ENCODE measurements around the gene BTBD6. TPM values are rescaled to one million over a fixed set of nuclear protein-coding genes. Genes with fewer than 3 reads are reported as not detected.

BTBD6 gene
- total RNA-seq, 1 experiment from 2014 or later, result 9.0 TPM

- ChIA-PET CTCF (no interaction called here), POLR2A (ENCODE audit: unreplicated experiment) (no interaction called here)
- Histone ChIP-seq H3K4me2 (no peak overlapping the region), H3K9me3 (ENCODE audit: insufficient read depth, low read depth) (no peaks in the 10 kb centered on the region), H3K27me3 (ENCODE audit: insufficient read depth, low read depth) (no peaks in the 10 kb centered on the region), H3K27ac (no peak overlapping the region), H3K9me2 (ENCODE audit: insufficient read depth) (no peaks in the 10 kb centered on the region), H3K4me1 (replicated peaks; ENCODE audit: insufficient read depth) (peaks cover 7% of the 10 kb centered on the region; the same call in 1 of the 2 replicates), H3F3A (ENCODE audit: insufficient read depth, low read depth) (no peaks in the 10 kb centered on the region), H4K20me1 (ENCODE audit: insufficient read depth) (no peaks in the 10 kb centered on the region), H3K36me3 (ENCODE audit: low read depth) (no peaks in the 10 kb centered on the region; the same call in 1 of the 2 replicates), H3K79me2 (ENCODE audit: low read depth) (no peaks in the 10 kb centered on the region; the same call in 1 of the 2 replicates), H3K4me3 (no peak overlapping the region), H2AFZ (no peak overlapping the region)
- no TSS peak for BruUV-seq (replicated peaks)
- intact Hi-C loops (cut with micrococcal nuclease; ENCODE audit: unreplicated experiment), result no loop called here
- DNase-seq, result no peak
- TF ChIP-seq EZH2 (IDR thresholded peaks at IDR 0.05; ENCODE audit: low read depth), result no peak
- no peak for TF ChIP-seq CTCF (conservative IDR thresholded peaks at IDR 0.05)
Observed at GRCh38 chr14:105223770-105224544, 24.4 kb upstream of the BTBD6 start.

- BruUV-seq (replicated peaks), result no TSS peak
- Histone ChIP-seq H3K4me3 (no peak overlapping the region), H2AFZ (no peak overlapping the region), H3K36me3 (ENCODE audit: low read depth) (no peaks in the 10 kb centered on the region; the same call in 1 of the 2 replicates), H3K27ac (no peak overlapping the region), H3F3A (ENCODE audit: insufficient read depth, low read depth) (no peaks in the 10 kb centered on the region), H3K4me1 (replicated peaks; ENCODE audit: insufficient read depth) (peaks cover 7% of the 10 kb centered on the region; the same call in 1 of the 2 replicates), H3K79me2 (ENCODE audit: low read depth) (no peaks in the 10 kb centered on the region; the same call in 1 of the 2 replicates), H3K4me2 (no peak overlapping the region), H3K27me3 (ENCODE audit: insufficient read depth, low read depth) (no peaks in the 10 kb centered on the region), H3K9me2 (ENCODE audit: insufficient read depth) (no peaks in the 10 kb centered on the region), H4K20me1 (ENCODE audit: insufficient read depth) (no peaks in the 10 kb centered on the region), H3K9me3 (ENCODE audit: insufficient read depth, low read depth) (no peaks in the 10 kb centered on the region)
- DNase-seq, result no peak
- TF ChIP-seq CTCF (conservative IDR thresholded peaks at IDR 0.05), result no peak
- no peak for TF ChIP-seq EZH2 (IDR thresholded peaks at IDR 0.05; ENCODE audit: low read depth)
- ChIA-PET CTCF (interaction anchor here (0.6 kb wide), 1 partner anchor 186 kb away, joined by 8 read pairs; no protein-coding TSS in a partner anchor), POLR2A (ENCODE audit: unreplicated experiment) (no interaction called here)
- intact Hi-C loops (cut with micrococcal nuclease; ENCODE audit: unreplicated experiment), result no loop called here
Observed at GRCh38 chr14:105224845-105225570, 23.3 kb upstream of the BTBD6 start.

- Histone ChIP-seq H3K36me3 (ENCODE audit: low read depth) (no peaks in the 10 kb centered on the region; the same call in 1 of the 2 replicates), H3K9me3 (ENCODE audit: insufficient read depth, low read depth) (no peaks in the 10 kb centered on the region), H3K4me1 (replicated peaks; ENCODE audit: insufficient read depth) (peaks cover 7% of the 10 kb centered on the region; the same call in 1 of the 2 replicates), H3K9me2 (ENCODE audit: insufficient read depth) (no peaks in the 10 kb centered on the region), H2AFZ (no peak overlapping the region), H3F3A (ENCODE audit: insufficient read depth, low read depth) (no peaks in the 10 kb centered on the region), H3K79me2 (ENCODE audit: low read depth) (no peaks in the 10 kb centered on the region; the same call in 1 of the 2 replicates), H3K27me3 (ENCODE audit: insufficient read depth, low read depth) (no peaks in the 10 kb centered on the region), H3K4me2 (no peak overlapping the region), H3K27ac (no peak overlapping the region), H4K20me1 (ENCODE audit: insufficient read depth) (no peaks in the 10 kb centered on the region), H3K4me3 (no peak overlapping the region)
- DNase-seq, result no peak
- ChIA-PET CTCF (no interaction called here), POLR2A (ENCODE audit: unreplicated experiment) (no interaction called here)
- no peak for TF ChIP-seq EZH2 (IDR thresholded peaks at IDR 0.05; ENCODE audit: low read depth)
- TF ChIP-seq CTCF (conservative IDR thresholded peaks at IDR 0.05), result no peak
- no TSS peak for BruUV-seq (replicated peaks)
- intact Hi-C loops (cut with micrococcal nuclease; ENCODE audit: unreplicated experiment), result no loop called here
Observed at GRCh38 chr14:105226198-105226597, 22.1 kb upstream of the BTBD6 start.
